BJ (cell line): Measurements from ENCODE around the gene ATP8A2. TPM values are rescaled to one million over a fixed set of nuclear protein-coding genes. Genes with fewer than 3 reads are reported as not detected.
A peak's percentile ranks its signal among the peaks of the same experiment; 100 is the strongest.

ENCODE experiments used
- CTCF ChIA-PET: fragments of 350-600 bp; formaldehyde crosslinking; extraction: SDS; loops from one replicate; lab custom pipeline; 2021; ENCODE audit warnings: antibody characterized with exemption, inconsistent platforms; lab: Yijun Ruan, JAX
- POLR2A ChIA-PET: fragments of 300-600 bp; sonication (Branson Sonifier 250); formaldehyde crosslinking; extraction: SDS; loops from one replicate; lab custom pipeline; 2021; ENCODE audit warnings: antibody characterized with exemption; lab: Charles Lee
- DNase-seq: peaks from one replicate; pipeline ENCODE4 v3.0.0-alpha.2; 2011; ENCODE audit warnings: low read depth
- H3K27me3 ChIP-seq: 2 replicates; pipeline ENCODE4 v1.6.0; 2011; ENCODE audit warnings: low read length; ENCODE audit not compliant: control insufficient read depth, insufficient read depth
- H3K36me3 ChIP-seq: 2 replicates; pipeline ENCODE4 v1.5.1; 2011; ENCODE audit warnings: low read length; ENCODE audit not compliant: control insufficient read depth, insufficient read depth
- H3K4me3 ChIP-seq: 2 replicates; pipeline ENCODE4 v1.5.1; 2011; ENCODE audit warnings: low read depth, mild to moderate bottlenecking, control low read depth, low read length
- polyA plus RNA-seq: library from polyadenylated mRNA; depleted of rRNA; stranded (reverse); fragments of >200 nt; gene quantifications from 2 replicates; pipeline ENCODE4 v1.2.3, GENCODE V29; 2011
- TF ChIP-seq, protein P1 (sequence below): IDR thresholded peaks from 2 replicates; pipeline ENCODE4 v1.5.1; 2011; ENCODE audit warnings: low read depth, mild to moderate bottlenecking, control low read depth, inconsistent platforms, low read length, moderate library complexity; ENCODE audit not compliant: insufficient read depth

The ATP8A2 gene
- polyA plus RNA-seq, 1 experiment: 0.02 TPM

DNA sequence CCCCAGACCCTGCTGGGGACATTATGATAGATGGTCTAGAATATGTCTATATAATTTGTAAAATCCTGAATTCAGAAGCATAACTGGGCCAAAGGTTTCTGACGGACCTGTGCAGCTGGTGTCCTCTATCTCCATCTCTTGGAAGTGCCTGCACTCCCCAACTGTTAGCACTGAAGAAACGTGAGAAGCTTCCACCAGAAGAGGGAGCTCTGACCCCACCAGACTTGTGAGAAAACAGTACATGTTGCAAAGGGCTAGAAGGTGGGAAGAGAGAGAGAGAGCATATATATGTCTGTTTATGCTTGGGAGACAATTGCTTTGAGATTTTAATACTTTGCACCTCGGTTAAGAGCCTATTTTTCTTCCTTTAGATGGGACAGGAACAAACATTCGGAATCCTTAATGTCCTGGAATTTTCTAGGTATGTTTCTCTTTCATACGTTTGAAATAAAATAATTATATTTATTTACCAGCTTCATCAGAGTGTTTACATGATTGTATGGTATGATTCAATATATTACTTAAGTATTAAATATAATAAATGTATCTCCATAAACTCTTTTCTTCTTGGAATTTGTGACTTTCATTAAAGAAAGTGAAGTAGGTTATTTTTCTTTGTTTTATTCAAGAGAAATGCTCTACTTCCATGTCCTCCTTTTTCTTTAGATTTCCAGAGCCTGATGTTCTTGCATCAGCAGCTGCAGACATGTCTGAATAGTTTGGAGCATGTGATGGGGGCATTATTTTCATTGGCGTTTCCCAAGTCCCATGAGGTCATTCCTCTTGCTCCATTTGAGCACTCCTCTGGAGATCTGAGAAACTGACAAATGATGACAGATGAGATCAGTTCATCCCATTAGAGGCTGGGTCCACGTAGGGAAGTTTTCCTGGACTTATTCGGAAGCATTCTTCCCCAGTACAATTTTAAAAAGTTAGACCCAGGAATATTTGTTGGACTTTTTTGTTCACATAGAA lies 202.9 kb downstream of the ATP8A2 start:
- POLR2A ChIA-PET: no interaction called here
- CTCF ChIA-PET: interaction anchor here (0.6 to 2.5 kb wide), 21 partner anchors 8 to 1298 kb away, joined by 3 to 19 read pairs (median 4); no protein-coding TSS in a partner anchor
- no peak overlapping the region for H3K4me3 ChIP-seq

DNA sequence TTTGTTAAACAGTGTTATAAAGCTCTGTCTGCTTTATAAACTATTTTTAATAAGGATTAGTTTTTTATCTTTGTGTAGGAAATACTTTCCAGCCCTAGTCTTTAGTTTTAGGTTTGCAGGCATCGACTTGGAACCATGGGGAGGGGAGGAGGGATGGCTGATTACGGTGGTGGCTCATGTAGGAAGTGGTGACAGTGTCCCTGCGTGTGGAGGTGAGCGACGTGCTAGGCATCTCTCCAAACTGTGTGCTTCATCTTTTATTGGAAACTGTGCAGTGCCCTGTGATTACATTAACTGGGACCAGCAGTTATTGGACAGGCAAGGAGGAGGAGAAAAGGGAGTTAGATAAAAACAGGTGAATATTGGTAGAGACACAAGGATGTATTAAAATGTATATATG lies 203.8 kb downstream of the ATP8A2 start:
- Histone ChIP-seq H3K36me3 (no peaks in the 10 kb centered on the region), H3K4me3 (no peak overlapping the region), H3K27me3 (no peaks in the 10 kb centered on the region; the same call in 1 of the 2 replicates)
- DNase-seq: no peak
- POLR2A ChIA-PET: no interaction called here
- CTCF ChIA-PET: interaction anchor here (0.9 to 2.5 kb wide), 9 partner anchors 8 to 500 kb away, joined by 4 to 19 read pairs (median 11); no protein-coding TSS in a partner anchor
- TF ChIP-seq, protein P1, sequence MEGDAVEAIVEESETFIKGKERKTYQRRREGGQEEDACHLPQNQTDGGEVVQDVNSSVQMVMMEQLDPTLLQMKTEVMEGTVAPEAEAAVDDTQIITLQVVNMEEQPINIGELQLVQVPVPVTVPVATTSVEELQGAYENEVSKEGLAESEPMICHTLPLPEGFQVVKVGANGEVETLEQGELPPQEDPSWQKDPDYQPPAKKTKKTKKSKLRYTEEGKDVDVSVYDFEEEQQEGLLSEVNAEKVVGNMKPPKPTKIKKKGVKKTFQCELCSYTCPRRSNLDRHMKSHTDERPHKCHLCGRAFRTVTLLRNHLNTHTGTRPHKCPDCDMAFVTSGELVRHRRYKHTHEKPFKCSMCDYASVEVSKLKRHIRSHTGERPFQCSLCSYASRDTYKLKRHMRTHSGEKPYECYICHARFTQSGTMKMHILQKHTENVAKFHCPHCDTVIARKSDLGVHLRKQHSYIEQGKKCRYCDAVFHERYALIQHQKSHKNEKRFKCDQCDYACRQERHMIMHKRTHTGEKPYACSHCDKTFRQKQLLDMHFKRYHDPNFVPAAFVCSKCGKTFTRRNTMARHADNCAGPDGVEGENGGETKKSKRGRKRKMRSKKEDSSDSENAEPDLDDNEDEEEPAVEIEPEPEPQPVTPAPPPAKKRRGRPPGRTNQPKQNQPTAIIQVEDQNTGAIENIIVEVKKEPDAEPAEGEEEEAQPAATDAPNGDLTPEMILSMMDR: no peak

More for the DNA sequence above, 202.9 kb downstream of the ATP8A2 start:
- Histone ChIP-seq H3K36me3 (no peaks in the 10 kb centered on the region), H3K27me3 (no peaks in the 10 kb centered on the region; the same call in 1 of the 2 replicates)
- peak; percentile 4 for DNase-seq
- TF ChIP-seq, protein P1: peak; percentile 86

DNA sequence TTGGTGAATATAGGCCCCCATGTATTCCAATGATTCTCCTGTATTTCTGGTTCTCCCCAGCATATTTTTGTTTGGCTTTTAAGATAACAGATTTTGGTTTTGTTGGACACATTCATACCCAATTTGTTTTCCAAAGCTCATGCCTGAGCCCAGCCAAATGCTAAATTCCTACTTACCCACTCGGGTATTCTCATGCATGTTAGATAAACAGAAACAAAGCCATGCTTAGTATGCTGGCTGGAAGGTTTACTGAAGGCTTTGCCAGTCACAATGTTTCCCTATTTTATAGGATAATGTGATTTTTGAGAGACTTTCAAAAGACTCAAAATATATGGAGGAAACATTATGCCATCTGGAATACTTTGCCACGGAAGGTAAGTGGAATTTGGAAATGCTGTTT lies 206.8 kb downstream of the ATP8A2 start:
- ChIA-PET POLR2A (no interaction called here), CTCF (no interaction called here)
- H3K36me3 ChIP-seq: no peaks in the 10 kb centered on the region
- no peaks in the 10 kb centered on the region; the same call in 1 of the 2 replicates for H3K27me3 ChIP-seq
- DNase-seq: no peak
- no peak overlapping the region for H3K4me3 ChIP-seq
- TF ChIP-seq, protein P1: no peak

DNA sequence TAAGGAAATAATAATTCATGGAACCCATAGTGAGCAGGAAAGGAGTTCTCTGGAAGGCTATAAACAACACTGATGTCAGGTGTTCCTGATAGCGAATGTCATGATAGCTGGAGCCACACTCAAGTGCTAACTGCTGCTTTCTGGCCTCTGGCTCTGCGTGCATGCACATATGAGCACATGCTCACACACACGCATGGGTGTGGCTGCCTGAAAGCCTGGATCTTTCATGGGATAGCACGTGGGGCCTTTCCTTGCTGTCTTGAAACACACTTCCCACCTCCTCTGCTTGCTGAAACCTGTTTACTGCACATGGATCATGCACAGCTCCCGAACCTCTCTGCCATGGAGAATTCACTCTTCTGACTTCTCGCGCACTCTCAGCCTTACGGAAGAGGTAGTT lies 207.4 kb downstream of the ATP8A2 start:
- TF ChIP-seq, protein P1: no peak
- no peaks in the 10 kb centered on the region for H3K36me3 ChIP-seq
- CTCF ChIA-PET: interaction anchor here (0.6 to 1.1 kb wide), 3 partner anchors 11 to 1119 kb away, joined by 3 to 4 read pairs (median 3); no protein-coding TSS in a partner anchor
- POLR2A ChIA-PET: no interaction called here
- no peak overlapping the region for H3K4me3 ChIP-seq
- no peak for DNase-seq
- H3K27me3 ChIP-seq: no peaks in the 10 kb centered on the region; the same call in 1 of the 2 replicates

DNA sequence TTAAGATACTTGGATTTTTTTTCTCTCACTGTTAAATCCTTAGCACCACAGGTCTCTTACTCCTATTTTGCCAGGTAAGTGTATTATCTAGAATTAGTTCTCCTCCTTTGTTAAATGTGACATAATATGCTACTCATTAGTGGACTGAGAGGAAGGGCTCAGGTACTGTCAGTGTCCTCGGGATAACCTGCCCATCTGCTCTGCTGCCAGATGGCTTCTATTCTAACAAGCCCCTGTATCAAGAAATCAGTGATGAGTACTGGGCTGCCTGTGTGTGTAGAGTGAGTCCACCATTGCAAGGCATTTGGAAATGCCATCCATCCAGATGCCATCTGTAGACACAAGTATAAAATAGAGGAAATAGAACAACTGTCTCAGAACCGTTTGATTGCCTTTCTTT lies 209.6 kb downstream of the ATP8A2 start:
- CTCF ChIA-PET: interaction anchor here (0.9 kb wide), 1 partner anchor 14 kb away, joined by 3 read pairs; no protein-coding TSS in a partner anchor
- TF ChIP-seq, protein P1: no peak
- no peaks in the 10 kb centered on the region; the same call in 1 of the 2 replicates for H3K27me3 ChIP-seq

More for the DNA sequence above, 209.6 kb downstream of the ATP8A2 start:
- Histone ChIP-seq H3K36me3 (no peaks in the 10 kb centered on the region), H3K4me3 (no peak overlapping the region)
- POLR2A ChIA-PET: no interaction called here
- DNase-seq: no peak
